HG02610 (cell line): ENCODE data around the gene KRT6C.
"Not testable (repeated sequence)": the region's sequence is repeated elsewhere in the genome, so short reads cannot be mapped to it uniquely, and the experiment has no call there.

Experiments
- ATAC-seq: cut with Tn5 transposase; IDR thresholded peaks from one replicate; pipeline ENCODE4 v1.9.1; 2021; ENCODE audit warnings: mild to moderate bottlenecking, moderate library complexity; ENCODE audit not compliant: unreplicated experiment

The KRT6C gene

GRCh38 chr12:52461693-52462092 lies 11.9 kb downstream of the KRT6C start:
- ATAC-seq: no peak

DNA sequence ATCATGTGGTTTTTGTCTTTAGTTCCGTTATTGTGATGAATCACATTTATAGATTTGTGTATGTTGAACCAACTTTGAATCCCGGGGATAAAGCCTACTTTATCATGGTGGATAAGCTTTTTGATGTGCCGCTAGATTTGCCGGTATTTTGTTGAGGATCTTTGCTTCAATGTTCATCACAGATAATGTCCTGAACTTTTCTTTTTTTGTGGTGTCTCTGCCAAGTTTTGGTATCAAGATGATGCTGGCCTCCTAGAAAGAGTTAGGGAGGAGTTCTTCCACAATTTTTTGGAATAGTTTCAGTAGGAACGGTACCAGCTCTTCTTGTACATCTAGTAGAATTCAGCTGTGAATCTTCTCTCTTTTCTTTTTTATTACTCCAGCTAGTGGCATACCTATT lies 14.7 kb downstream of the KRT6C start:
- no peak for ATAC-seq

- no peak for ATAC-seq
Measured at GRCh38 chr12:52455821-52456220, 17.8 kb downstream of the KRT6C start.

GRCh38 chr12:52454411-52455201 lies 19.0 kb downstream of the KRT6C start:
- ATAC-seq: no peak

DNA sequence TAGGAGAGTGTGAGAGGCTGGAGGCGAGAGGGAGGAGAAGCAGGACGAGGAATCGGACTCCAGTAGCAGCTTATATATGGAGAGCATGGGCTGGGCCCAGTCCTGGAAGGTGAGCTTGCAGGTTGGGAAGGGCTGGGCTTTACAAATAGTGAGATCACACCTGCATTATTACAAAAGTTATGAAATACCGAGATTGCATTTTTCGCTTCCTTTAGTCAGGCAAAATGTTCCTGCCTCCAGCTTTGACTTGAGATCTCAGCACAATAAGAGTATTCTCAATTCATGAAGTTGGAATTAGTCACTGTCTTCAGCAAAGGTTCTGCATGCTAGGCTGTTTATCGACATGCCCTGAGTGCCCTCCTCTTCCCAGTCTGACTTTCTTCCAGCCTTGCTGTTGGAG lies 21.5 kb downstream of the KRT6C start, which contains the start of gene KRT6B:
Gene KRT6B (minus strand): TSS at position 46 of the 400 bp plus-strand sequence. CDS start 68 bp downstream, outside the sequence.
- ATAC-seq: no peak

GRCh38 chr12:52448228-52448627 lies 25.4 kb downstream of the KRT6C start:
- no peak for ATAC-seq

DNA sequence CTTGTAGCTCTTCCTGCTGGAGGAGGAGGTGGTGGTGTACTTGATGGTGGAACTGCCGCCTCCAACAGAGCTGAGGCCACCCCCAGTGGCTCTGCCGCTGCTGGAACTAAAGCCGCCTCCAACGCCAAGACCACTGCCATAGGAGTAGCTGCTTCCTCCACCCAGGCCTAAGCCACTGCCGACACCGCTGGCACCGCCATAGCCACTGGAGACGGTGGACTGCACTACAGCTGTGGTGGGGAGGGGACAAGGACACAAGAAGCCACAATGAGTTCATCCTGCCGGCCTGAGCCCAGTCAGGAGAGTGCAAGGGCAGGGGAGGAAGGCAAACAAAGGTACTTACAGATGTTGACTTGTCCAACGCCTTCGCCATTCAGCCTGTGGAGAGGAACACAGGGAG lies 26.4 kb downstream of the KRT6C start:
- ATAC-seq: not testable (repeated sequence)

DNA sequence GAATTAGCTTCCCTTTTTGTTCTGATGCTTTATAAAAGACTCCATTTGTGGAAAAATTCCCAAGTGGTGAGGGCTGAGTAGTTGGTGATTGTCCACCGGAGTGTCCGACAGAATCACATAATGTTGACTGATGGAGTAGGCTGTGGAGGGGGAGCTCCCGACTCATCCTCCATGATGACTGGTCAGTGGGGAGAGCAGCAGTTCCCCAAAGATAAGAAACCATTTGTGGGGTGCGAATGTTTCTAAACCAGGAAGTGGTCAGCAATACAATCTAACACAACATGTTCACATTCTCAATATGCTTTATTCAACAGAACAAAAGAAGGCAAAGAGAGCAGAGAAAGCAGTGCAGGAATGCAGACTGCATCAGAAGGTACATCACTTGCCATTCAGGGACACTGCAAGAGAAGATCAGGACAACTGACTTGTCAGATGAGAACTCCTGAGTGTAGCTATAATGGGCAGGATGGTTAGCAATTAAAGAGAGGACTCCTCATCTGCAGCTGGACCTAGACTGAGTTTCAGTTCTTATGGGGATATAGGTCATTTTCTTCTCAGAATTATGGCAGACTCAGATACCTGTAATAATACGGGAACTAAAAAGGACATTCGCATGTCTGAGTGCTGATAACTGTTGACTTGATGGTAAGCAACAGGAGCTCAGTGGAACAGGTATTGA lies 27.1 kb downstream of the KRT6C start:
- no peak for ATAC-seq

DNA sequence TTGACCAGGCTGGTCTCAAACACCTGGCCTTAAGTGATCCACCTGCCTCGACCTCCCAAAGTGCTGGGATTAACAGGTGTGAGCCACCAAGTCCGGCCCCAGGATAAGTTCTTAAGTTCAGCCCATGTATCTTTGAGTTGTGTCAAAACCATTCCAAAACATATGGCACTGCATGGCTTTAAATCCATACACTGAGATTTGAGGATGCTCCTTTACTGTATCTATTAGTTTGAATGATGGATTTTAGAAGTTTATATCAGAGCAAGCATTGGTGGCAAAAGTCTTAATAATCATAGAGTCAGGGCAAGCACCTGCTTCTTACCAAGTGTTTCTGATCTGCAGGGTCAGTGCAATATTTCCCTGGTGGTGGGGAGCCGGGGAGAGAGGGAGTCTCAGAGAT lies 27.7 kb downstream of the KRT6C start:
- no peak for ATAC-seq

DNA sequence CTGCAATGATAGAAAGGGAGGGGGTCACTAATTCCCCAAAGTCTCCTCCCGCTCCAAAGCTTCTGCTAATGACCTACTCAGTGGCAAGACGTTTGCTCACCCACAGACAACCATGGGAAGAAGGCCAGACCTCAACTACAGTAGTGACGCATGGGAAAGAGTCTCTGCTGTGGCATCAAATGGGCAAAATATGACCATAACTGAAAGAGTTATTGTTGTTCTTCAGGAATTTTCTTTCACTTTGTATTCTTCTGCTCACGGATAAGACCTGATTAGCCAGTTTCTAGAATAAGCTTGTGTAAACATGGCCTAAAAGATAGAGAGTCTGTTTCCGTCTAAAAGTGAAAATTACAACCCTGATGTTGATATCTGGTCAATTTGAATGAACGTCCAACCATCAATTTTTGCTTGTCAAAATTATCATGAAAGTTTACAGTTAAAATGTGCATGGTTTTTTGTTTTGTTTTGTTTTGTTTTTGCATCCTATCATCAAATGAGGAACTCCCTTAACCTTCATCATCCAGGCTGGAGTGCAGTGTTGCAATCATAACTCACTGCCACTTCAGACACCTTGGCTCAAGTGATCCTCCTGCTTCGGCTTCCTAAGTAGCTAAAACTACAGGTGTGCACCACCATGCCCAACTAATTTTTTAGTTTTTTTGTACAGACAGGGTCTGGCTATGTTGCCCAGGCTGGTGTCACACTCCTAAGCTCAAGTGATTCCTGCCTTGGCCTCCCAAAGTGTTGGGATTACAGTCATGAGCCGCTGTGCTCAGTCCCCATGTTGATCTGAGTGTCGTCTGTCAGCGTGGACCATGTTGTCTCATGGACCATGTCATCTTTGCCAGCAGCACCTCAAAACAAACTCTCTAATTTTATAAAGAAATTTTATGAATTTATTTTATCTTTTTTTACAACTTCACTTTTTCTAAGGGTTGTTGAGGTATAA lies 28.7 kb downstream of the KRT6C start:
- no peak for ATAC-seq

- no peak for ATAC-seq
Measured at GRCh38 chr12:52443966-52444365, 29.6 kb downstream of the KRT6C start.

DNA sequence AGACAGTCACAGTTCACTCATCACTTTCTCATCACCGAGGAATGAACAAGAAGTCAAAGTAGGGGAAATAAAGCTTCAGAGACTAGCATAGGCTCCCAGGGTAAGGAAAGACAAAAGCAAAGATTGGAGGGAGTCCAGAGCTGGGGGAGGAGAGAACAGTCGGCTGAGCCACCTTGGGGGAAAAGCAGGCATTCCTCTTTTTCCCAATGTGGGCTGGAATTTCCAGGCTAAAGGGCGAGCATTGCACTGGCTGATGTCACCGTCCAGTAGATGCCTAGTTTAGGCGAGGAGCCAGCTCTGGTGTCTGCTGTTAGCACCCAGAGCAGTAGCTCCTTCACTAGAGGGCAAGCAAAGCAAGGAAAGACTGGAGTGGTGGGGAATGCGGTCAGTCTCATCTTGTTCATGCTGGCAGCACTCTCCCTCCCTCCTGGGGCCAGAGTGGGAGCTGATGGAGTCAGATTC lies 31.0 kb downstream of the KRT6C start:
- no peak for ATAC-seq

GRCh38 chr12:52441320-52441911 lies 32.2 kb downstream of the KRT6C start:
- ATAC-seq: no peak

GRCh38 chr12:52440821-52441319 lies 32.7 kb downstream of the KRT6C start:
- no peak for ATAC-seq

GRCh38 chr12:52439845-52440244 lies 33.8 kb downstream of the KRT6C start:
- ATAC-seq: no peak

DNA sequence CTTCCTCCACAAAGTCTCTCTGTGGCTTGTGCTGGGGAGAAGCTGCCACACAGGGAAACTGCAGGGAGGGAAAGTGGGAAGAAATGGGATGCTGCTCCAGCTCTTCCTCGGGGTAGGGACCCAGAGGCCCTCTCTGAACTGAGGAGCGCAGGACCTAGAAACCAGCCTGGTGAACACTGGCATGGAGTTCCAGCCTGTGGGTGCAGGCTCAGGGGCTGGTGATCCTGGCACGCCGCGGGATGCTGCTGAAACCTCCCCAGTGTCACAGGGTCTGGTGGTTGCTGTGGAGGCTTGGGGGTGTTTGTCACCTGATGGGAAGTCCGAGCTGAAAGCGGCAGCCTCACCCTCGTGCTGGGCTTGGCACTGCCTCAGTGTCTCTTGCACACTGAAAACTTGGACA lies 34.2 kb downstream of the KRT6C start:
- no peak for ATAC-seq

DNA sequence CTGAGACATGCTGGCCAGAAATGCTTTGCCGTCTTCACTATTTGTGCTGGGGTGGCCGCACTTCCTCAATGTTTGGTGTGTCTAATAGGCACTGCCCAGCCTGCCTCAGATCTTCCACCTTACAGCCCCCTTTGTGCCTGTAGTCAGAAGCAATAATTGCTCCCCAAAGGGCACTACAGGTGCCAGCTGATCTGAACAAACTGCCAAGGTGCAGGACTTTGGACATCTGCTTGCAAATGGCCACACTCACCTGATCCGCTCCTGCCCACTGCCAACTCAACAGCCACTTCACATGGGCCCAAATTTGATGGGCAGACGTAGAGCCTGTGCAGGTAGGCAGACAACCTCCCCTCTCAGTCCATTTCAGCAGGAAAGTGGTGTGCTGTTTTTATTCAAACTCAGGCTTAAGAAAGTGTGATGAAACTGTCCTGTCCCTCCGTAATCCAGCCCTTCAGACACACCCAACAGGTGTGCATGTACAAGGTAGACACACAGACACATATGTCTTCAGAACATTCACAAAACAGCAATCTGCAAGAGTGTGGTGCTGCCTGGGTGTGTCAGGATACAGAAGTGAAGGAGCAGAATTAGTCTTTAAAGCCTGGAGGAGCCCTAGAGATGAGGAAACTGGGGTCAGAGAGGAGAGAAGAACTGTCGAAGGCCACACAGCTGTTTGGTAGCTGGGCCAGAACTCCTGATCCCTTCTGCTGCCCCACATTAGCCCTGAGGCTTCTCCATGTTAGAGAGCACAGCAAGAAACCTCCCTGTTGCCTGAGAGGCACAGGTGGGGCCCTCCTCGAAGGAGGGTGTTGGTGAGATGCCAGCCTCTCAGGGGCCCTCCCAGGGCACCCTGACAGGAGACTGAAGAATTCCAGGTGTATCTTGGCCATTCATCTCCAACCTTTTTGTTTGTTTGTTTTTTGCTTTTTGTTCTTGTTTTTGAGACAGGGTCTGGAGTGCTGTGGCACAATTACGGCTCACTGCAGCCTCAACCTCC lies 35.0 kb downstream of the KRT6C start:
- ATAC-seq: no peak

DNA sequence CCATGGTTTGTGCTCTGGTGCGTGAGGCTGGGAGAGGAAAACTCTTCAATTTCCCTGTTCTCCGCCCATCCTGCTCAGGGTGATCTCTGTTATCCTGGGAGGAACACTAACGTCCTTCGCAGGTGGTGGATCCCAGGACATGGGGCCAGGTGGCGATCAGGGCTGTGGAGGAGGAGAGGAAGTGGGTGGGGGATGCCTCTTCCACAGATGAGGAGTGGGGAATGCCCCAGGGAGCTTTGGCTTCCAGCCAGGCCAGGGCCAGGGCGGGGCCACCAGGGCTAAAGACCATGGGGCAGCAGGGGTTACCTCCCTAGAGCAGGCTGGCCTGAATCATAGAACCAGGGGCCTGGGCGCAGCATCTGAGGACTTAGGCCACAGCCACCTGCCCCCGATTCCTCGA lies 36.1 kb downstream of the KRT6C start:
- no peak for ATAC-seq

- ATAC-seq: no peak
Measured at GRCh38 chr12:52436828-52437474, 36.7 kb downstream of the KRT6C start.
